GM18868 (cell line): ENCODE results near the gene GPR146.

Experiments used
- ATAC-seq: cut with Tn5 transposase; IDR thresholded peaks from one replicate; pipeline ENCODE4 v1.9.1; 2021; ENCODE audit warnings: mild to moderate bottlenecking, moderate library complexity; ENCODE audit not compliant: unreplicated experiment

The GPR146 gene

GRCh38 chr7:1011297-1012003, 32.9 kb upstream of the GPR146 start:
- ATAC-seq, result no peak

- ATAC-seq, result no peak
Observed at GRCh38 chr7:1012004-1012715, 32.2 kb upstream of the GPR146 start.

GRCh38 chr7:1012716-1013095, 31.6 kb upstream of the GPR146 start:
- ATAC-seq, result no peak

GRCh38 chr7:1013581-1013980, 30.8 kb upstream of the GPR146 start:
- no peak for ATAC-seq

GRCh38 chr7:1014681-1015080, 29.7 kb upstream of the GPR146 start:
- no peak for ATAC-seq

GRCh38 chr7:1015196-1016121, 28.9 kb upstream of the GPR146 start:
- no peak for ATAC-seq

GRCh38 chr7:1016577-1017531, 27.5 kb upstream of the GPR146 start:
- no peak for ATAC-seq

GRCh38 chr7:1017586-1018333, 26.6 kb upstream of the GPR146 start:
- ATAC-seq, result no peak

- no peak for ATAC-seq
Observed at GRCh38 chr7:1018334-1018695, 26.0 kb upstream of the GPR146 start.

GRCh38 chr7:1019255-1019785, 25.0 kb upstream of the GPR146 start:
- ATAC-seq, result no peak

GRCh38 chr7:1019789-1020610, 24.3 kb upstream of the GPR146 start:
- no peak for ATAC-seq

GRCh38 chr7:1020849-1021251, 23.5 kb upstream of the GPR146 start:
- no peak for ATAC-seq

- no peak for ATAC-seq
Observed at GRCh38 chr7:1021366-1021765, 23.0 kb upstream of the GPR146 start.

- ATAC-seq, result no peak
Observed at GRCh38 chr7:1021931-1022330, 22.4 kb upstream of the GPR146 start.

GRCh38 chr7:1022356-1022755, 22.0 kb upstream of the GPR146 start:
- no peak for ATAC-seq

GRCh38 chr7:1022801-1023465, 21.4 kb upstream of the GPR146 start:
- ATAC-seq, result no peak

GRCh38 chr7:1024331-1024841, 20.0 kb upstream of the GPR146 start:
- peak; percentile 54 for ATAC-seq
